Epithelial cell of proximal tubule (primary cell): ENCODE data around the gene PIEZO1. TPM values are rescaled to one million over a fixed set of nuclear protein-coding genes. Genes with fewer than 3 reads are reported as not detected.

Source experiments
- DNase-seq: peaks from one replicate; pipeline ENCODE4 v3.0.0-alpha.2; 2011; ENCODE audit warnings: low read depth
- H3K4me3 ChIP-seq: 2 replicates; pipeline ENCODE4 v1.5.1; 2011; ENCODE audit warnings: low read depth, mild to moderate bottlenecking, low read length
- CTCF ChIP-seq: conservative IDR thresholded peaks from 2 replicates; pipeline ENCODE4 v1.5.1; 2012; ENCODE audit warnings: low read depth, mild to moderate bottlenecking, low read length
- total RNA-seq: library from RNA; depleted of rRNA; stranded (reverse); fragments of >200 nt; gene quantifications from 2 replicates; pipeline ENCODE4 v1.2.3, GENCODE V29; 2015

Gene PIEZO1
- total RNA-seq, 1 donor from 2014 or later: 246 TPM

DNA sequence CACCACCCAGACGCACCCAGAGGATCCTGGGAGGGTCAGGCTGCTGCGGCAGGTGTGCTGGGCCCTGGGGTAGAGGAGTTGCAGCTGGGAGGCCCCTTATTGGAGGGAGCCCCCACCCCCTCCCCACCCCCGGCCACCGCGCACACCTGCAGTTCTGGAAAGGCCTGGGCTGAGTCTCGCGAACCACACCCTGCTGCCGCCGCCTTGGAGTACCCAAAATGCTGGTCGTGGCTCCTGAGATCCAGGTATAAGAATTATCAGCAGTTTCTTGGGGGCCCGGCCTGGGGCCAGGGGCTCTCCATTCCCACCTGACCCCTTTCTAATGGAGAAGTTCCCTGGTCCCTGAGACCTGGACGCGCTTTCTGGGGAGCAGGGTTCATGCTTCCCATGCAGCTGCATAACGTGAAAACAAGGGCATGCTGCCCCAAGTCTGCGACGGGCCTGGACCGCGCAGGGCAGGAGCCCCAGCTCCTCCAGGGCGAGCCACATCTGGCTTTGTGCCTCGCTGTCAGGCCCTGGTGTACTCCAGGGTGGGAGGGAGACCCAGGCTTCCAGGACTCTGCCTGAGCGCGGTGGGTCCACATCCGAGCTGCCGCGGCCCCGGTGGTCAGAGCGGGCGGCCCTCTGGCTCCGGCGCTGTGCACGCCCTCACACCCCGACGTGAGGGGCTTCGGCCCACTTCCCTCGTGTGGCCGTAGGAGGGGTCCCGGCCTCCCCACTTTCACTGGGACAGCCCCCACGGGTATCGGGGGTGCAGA lies 91.4 kb downstream of the PIEZO1 start:
- no peak for DNase-seq
- no peak for TF ChIP-seq CTCF
- no peak overlapping the region for H3K4me3 ChIP-seq

GRCh38 chr16:88692861-88693260 lies 92.2 kb downstream of the PIEZO1 start:
- TF ChIP-seq CTCF: no peak
- DNase-seq: no peak
- no peak overlapping the region for H3K4me3 ChIP-seq

- no peak overlapping the region for H3K4me3 ChIP-seq
- TF ChIP-seq CTCF: no peak
These were observed 93.0 kb downstream of the PIEZO1 start for GRCh38 chr16:88691924-88692560.

GRCh38 chr16:88691129-88691813 lies 93.7 kb downstream of the PIEZO1 start:
- DNase-seq: no peak
- TF ChIP-seq CTCF: no peak
- no peak overlapping the region for H3K4me3 ChIP-seq

More at GRCh38 chr16:88691924-88692560, 93.0 kb downstream of the PIEZO1 start:
- no peak for DNase-seq

DNA sequence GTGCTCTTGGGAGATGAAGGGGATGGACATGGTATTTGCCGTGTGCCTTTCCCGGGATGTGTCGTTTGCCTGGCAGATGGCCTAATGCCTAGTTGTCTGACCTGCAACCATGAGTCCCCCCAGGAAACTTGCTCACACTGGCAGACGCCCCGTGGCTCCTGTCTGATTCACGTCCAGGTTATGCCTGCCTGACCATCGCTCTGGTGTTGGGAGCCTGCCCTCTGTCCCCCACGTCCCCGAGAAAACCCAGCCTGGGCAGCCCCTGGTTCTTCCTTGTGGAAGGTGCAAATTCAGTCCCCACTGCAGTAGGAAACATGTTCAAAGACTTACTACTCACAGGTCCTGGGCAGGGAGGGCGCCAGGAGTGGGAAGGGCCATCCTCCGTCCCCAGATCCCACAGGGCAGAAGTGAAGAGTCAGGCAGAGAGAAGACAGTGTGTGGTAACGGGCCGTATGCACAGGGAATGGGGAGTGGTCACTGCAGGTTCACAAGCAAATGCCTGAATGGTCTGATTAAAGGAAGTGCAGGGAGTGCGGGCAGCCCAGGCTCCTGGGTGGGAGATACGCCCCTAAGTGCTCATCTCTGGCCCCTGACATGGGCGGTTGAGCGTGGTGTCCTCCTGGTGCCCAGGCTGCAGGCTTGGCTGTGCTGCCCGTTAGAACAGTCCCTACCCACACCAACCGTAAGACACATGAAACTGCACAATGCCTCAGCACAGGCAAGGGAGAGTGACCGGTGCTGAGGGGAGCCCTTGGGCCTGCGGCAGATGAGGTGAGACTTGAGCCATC lies 94.5 kb downstream of the PIEZO1 start:
- no peak for TF ChIP-seq CTCF
- no peak overlapping the region for H3K4me3 ChIP-seq
- no peak for DNase-seq

GRCh38 chr16:88688013-88688778 lies 96.8 kb downstream of the PIEZO1 start:
- no peak for DNase-seq
- no peak overlapping the region for H3K4me3 ChIP-seq

More at GRCh38 chr16:88688013-88688778, 96.8 kb downstream of the PIEZO1 start:
- TF ChIP-seq CTCF: no peak
